Right hindlimb (tissue), 1 donor: ENCODE measurements around the gene CCDC171.
"Not testable (repeated sequence)": the region's sequence is repeated elsewhere in the genome, so short reads cannot be mapped to it uniquely, and the experiment has no call there.

Source experiments
- DNase-seq: peaks from one replicate; pipeline ENCODE4 v3.0.0-alpha.2; 2018

CCDC171 gene

GRCh38 chr9:15769547-15769946, 216.7 kb downstream of the CCDC171 start:
- no peak for DNase-seq

GRCh38 chr9:15778861-15779260, 226.0 kb downstream of the CCDC171 start:
- no peak for DNase-seq

- DNase-seq = no peak
Observed at GRCh38 chr9:15782106-15782505, 229.3 kb downstream of the CCDC171 start.

GRCh38 chr9:15785584-15785983, 232.7 kb downstream of the CCDC171 start:
- no peak for DNase-seq

- DNase-seq = no peak
Observed at GRCh38 chr9:15786616-15787015, 233.8 kb downstream of the CCDC171 start.

GRCh38 chr9:15810219-15810899, 257.5 kb downstream of the CCDC171 start:
- not testable (repeated sequence) for DNase-seq

- no peak for DNase-seq
Observed at GRCh38 chr9:15813076-15813475, 260.2 kb downstream of the CCDC171 start.

GRCh38 chr9:15824310-15824709, 271.5 kb downstream of the CCDC171 start:
- DNase-seq = no peak

GRCh38 chr9:15831384-15831783, 278.5 kb downstream of the CCDC171 start:
- no peak for DNase-seq

GRCh38 chr9:15834541-15834940, 281.7 kb downstream of the CCDC171 start:
- no peak for DNase-seq

- peak; percentile 22 for DNase-seq
Observed at GRCh38 chr9:15837079-15837679, 284.3 kb downstream of the CCDC171 start.

- DNase-seq = no peak
Observed at GRCh38 chr9:15842051-15842450, 289.2 kb downstream of the CCDC171 start.

- no peak for DNase-seq
Observed at GRCh38 chr9:15843316-15843715, 290.5 kb downstream of the CCDC171 start.

- DNase-seq = no peak
Observed at GRCh38 chr9:15843931-15844330, 291.1 kb downstream of the CCDC171 start.

GRCh38 chr9:15846611-15847010, 293.8 kb downstream of the CCDC171 start:
- no peak for DNase-seq

- no peak for DNase-seq
Observed at GRCh38 chr9:15849871-15850270, 297.0 kb downstream of the CCDC171 start.

- DNase-seq = no peak
Observed at GRCh38 chr9:15851766-15852165, 298.9 kb downstream of the CCDC171 start.

GRCh38 chr9:15856591-15856990, 303.7 kb downstream of the CCDC171 start:
- no peak for DNase-seq

- DNase-seq = no peak
Observed at GRCh38 chr9:15867334-15867733, 314.5 kb downstream of the CCDC171 start.

GRCh38 chr9:15867988-15868387, 315.1 kb downstream of the CCDC171 start:
- DNase-seq = no peak

GRCh38 chr9:15873573-15874177, 320.8 kb downstream of the CCDC171 start:
- DNase-seq = no peak

- no peak for DNase-seq
Observed at GRCh38 chr9:15882328-15882727, 329.5 kb downstream of the CCDC171 start.

GRCh38 chr9:15882883-15883282, 330.0 kb downstream of the CCDC171 start:
- DNase-seq = no peak

- no peak for DNase-seq
Observed at GRCh38 chr9:15885464-15885863, 332.6 kb downstream of the CCDC171 start.
